Ascending aorta (tissue), 2 donors: ENCODE data around the gene USP6NL. TPM values are rescaled to one million over a fixed set of nuclear protein-coding genes. Genes with fewer than 3 reads are reported as not detected.

ENCODE experiments used
- DNase-seq, 2 donors: peaks; one replicate each; pipeline ENCODE4 v3.0.0-alpha.2; 2019; ENCODE audit warnings: low spot score in 2 of 2
- H3K27ac ChIP-seq, 2 donors: fragments of 200-600 bp; sonication (generic); one replicate each; pipeline ENCODE4 v1.5.1; 2016 to 2017; ENCODE audit warnings: mild to moderate bottlenecking in 1 of 2
- H3K27me3 ChIP-seq: fragments of 200-600 bp; sonication (generic); one replicate; pipeline ENCODE4 v1.5.1; 2017
- H3K36me3 ChIP-seq, 2 donors: fragments of 200-600 bp; sonication (generic); one replicate each; pipeline ENCODE4 v1.5.1; 2016
- H3K4me1 ChIP-seq, 2 donors: fragments of 200-600 bp; sonication (generic); one replicate each; pipeline ENCODE4 v1.5.1; 2016 to 2017; ENCODE audit warnings: mild to moderate bottlenecking in 1 of 2
- H3K4me3 ChIP-seq, 2 donors: fragments of 200-600 bp; sonication (generic); one replicate each; pipeline ENCODE4 v1.5.1; 2016 to 2017; ENCODE audit warnings: mild to moderate bottlenecking in 1 of 2
- H3K9me3 ChIP-seq, 2 donors: fragments of 200-600 bp; sonication (generic); one replicate each; pipeline ENCODE4 v1.5.1; 2016
- CTCF ChIP-seq, 3 experiments: fragments of 200-600 bp in 2 of 3; fragments of 450-650 bp in 1 of 3; sonication (generic) in 2 of 3; IDR thresholded peaks; one replicate each; pipeline ENCODE4 v1.5.1; 2016 to 2019; ENCODE audit warnings: antibody characterized with exemption in 3 of 3, mild to moderate bottlenecking in 1 of 3, moderate library complexity in 1 of 3
- intact Hi-C: fragments of 100-400 bp; cut with DNase I; formaldehyde crosslinking; loops from one replicate; pipeline ENCODE4 v1.15.1; 2023
- total RNA-seq: library from RNA; depleted of rRNA; stranded (reverse); fragments of >200 nt; gene quantifications from one replicate; pipeline ENCODE4 v1.1.0, GENCODE V29; 2016

USP6NL gene
- total RNA-seq, 1 donor from 2014 or later: 20.5 TPM

- TF ChIP-seq CTCF (IDR thresholded peaks at IDR 0.05): no peak
- Histone ChIP-seq H3K4me3 (no peak overlapping the region), H3K27me3 (no peaks in the 10 kb centered on the region), H3K27ac (no peak overlapping the region), H3K36me3 (no peaks in the 10 kb centered on the region), H3K9me3 (peaks cover 0 to 7% of the 10 kb centered on the region in 2 donors), H3K4me1 (no peaks in the 10 kb centered on the region)
- intact Hi-C loops: no loop called here
- no peak for DNase-seq
Observed at GRCh38 chr10:11557513-11557912, 53.9 kb downstream of the USP6NL start.

GRCh38 chr10:11555556-11555955 lies 55.9 kb downstream of the USP6NL start:
- Histone ChIP-seq H3K27ac (no peak overlapping the region), H3K4me3 (no peak overlapping the region), H3K27me3 (no peaks in the 10 kb centered on the region), H3K4me1 (no peaks in the 10 kb centered on the region), H3K36me3 (no peaks in the 10 kb centered on the region), H3K9me3 (peaks cover 0 to 7% of the 10 kb centered on the region in 2 donors)
- DNase-seq: no peak
- no peak for TF ChIP-seq CTCF (IDR thresholded peaks at IDR 0.05)
- intact Hi-C loops: no loop called here

GRCh38 chr10:11553773-11554381 lies 57.6 kb downstream of the USP6NL start:
- TF ChIP-seq CTCF (IDR thresholded peaks at IDR 0.05): no peak
- Histone ChIP-seq H3K4me3 (no peak overlapping the region), H3K27me3 (no peaks in the 10 kb centered on the region), H3K36me3 (no peaks in the 10 kb centered on the region), H3K27ac (no peak overlapping the region), H3K4me1 (no peaks in the 10 kb centered on the region), H3K9me3 (peaks cover 0 to 7% of the 10 kb centered on the region in 2 donors)
- intact Hi-C loops: loop anchor here (5.0 kb wide), 1 partner anchor 58 kb away; the partner anchor contains the start of gene USP6NL
- no peak for DNase-seq

- Histone ChIP-seq H3K27ac (peak overlapping the region in 1 of 2 donors; percentile 16), H3K36me3 (no peaks in the 10 kb centered on the region), H3K9me3 (peaks cover 0 to 7% of the 10 kb centered on the region in 2 donors), H3K4me1 (no peaks in the 10 kb centered on the region), H3K27me3 (no peaks in the 10 kb centered on the region), H3K4me3 (no peak overlapping the region)
- no peak for DNase-seq
- intact Hi-C loops: loop anchor here (5.0 kb wide), 1 partner anchor 60 kb away; the partner anchor contains the start of gene USP6NL
- TF ChIP-seq CTCF (IDR thresholded peaks at IDR 0.05): no peak
Observed at GRCh38 chr10:11551916-11552602, 59.4 kb downstream of the USP6NL start.

GRCh38 chr10:11551104-11551503 lies 60.3 kb downstream of the USP6NL start:
- H3K27ac ChIP-seq: no peak overlapping the region
- H3K9me3 ChIP-seq: peaks cover 0 to 7% of the 10 kb centered on the region in 2 donors
- H3K4me1 ChIP-seq: no peaks in the 10 kb centered on the region
- no peaks in the 10 kb centered on the region for H3K36me3 ChIP-seq
- H3K27me3 ChIP-seq: no peaks in the 10 kb centered on the region
- intact Hi-C loops: loop anchor here (5.0 kb wide), 1 partner anchor 61 kb away; the partner anchor contains the start of gene USP6NL
- no peak overlapping the region for H3K4me3 ChIP-seq
- no peak for DNase-seq
- no peak for TF ChIP-seq CTCF (IDR thresholded peaks at IDR 0.05)
